GM21825 (cell line): ENCODE data around the gene CASP9.
"Not testable (repeated sequence)": the region's sequence is repeated elsewhere in the genome, so short reads cannot be mapped to it uniquely, and the experiment has no call there.

ENCODE experiments used
- ATAC-seq: cut with Tn5 transposase; IDR thresholded peaks from one replicate; pipeline ENCODE4 v1.9.1; 2021; ENCODE audit warnings: mild to moderate bottlenecking, moderate library complexity; ENCODE audit not compliant: unreplicated experiment

Gene CASP9

DNA sequence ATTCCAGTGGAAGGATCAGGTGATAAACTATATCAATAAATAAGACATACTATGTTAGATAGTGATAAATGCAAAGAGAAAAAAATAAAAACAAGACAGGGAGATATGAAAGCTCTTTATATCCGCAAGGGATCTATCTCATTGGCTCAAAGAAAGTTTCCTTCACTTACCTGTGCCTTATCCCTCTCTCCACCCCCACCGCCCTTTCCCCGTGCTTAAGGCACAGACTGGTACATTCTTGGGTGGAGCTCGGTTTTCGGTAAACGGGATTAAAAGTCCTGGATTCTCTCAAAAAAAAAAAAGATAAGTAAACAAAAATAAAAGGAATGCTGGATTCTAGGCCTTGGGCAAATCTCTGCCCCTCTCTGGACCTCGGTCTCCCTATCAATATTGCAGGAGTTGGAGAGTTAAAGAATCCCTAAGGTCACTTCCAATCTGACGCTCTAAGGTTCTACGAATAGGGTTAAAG is 2.0 kb upstream of the CASP9 start:
- no peak for ATAC-seq

DNA sequence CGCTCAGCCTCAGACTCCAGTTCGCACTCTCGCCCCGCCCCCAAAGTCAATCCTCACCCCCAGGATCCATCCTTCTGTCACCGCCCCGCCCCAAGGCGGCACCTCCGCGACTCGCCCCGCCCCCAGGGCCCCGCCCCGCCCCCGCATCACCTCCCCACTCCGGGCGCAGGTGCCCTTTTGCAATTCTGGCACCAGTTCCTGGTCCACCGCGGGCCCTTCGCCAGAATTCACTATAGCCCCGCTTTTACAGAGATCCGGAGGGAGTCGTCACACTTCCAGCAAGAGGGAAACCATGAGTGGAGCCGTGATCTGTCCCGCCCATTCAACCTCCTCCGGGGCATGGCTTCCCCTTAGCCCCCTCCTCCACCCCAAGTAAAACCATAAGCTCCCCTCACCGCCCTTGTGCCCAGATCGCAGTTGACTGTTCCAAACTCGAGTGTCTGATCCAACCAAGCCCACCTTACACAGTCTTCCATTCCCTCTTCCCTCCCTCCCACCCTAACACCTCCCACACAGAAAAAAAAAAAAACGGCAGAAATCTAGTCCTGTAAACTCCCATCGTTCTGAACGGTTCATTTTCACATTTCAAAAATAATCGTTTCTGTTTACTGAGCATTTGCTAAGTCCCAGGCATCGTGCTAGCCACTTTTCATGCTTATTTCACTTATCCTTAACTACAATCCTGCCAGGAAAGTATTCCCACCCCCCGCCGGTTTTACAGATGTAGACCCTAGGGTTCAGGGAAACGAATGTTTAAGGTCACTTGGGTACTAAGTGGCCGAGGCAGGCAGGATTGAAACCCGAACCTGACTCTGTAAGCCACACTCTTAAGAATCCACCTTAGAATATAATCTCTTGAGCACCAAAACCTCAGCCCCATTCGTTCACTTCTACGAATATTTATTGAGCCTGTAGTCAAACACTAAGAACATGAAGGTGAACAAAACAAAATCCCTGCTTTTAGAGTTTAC is 1.3 kb upstream of the CASP9 start:
- ATAC-seq: peak; percentile 1

- ATAC-seq: peak; percentile 45
These were observed 451 bp upstream of the CASP9 start for GRCh38 chr1:15524283-15525049.

DNA sequence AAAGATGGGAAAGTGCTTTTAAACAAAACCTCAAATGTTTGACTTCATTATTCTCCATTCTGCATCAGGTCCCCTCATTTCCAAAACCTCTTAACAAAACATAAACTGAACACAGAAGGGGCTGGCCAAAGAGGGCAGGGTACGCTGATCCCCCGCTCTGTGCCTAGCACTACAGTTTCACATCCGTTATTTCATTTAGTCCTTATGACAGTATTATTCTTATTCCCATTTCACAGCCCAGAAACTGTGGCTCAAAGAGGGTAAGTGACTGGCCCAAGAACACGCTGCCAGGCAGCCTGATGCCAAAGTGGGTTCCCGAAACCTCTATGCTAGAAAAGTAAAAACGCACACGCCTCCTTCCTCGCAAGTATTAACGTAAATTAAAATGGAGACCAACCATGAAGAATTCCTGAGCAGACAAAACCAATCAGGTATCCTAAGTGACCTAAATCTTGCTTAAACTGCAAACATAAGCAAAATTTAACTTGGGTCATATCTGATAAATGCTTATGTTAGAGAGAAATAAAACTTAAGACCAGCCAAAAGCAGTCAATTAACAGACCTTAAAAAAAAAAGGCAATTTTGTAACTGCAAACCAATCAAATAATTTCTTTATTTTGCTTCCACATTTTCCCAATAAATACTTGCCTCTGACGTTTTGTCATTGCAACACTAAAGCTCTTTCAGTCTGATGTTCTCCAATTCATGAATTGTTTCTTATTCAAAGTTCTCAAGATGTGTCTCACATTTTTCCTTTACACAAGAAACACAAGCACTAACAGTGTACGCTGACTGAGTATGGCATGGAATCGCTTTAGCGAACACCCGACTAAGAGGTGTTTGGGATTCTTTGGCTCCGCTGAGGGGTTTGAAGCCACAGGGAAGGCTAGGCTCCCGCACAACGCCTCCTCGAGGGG is 653 bp downstream of the CASP9 start:
- no peak for ATAC-seq

DNA sequence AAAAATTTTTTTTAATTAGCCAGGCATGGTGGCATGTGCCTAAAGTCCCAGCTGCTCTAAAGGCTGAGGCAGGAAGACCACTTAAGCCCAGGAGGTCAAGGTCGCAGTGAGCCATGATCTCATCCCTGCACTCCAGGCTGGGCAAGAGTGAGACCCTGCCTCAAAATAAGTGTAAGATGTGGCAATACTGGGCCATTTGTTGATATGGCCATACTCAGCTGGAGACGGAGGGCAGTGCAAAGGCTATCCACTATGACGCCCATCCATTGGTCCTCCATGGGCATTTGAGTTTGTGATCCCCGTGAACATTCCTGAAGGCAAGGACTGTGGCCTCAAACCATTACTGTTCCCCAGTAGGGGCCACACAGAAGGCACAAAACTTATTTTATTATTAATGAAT is 1.5 kb downstream of the CASP9 start:
- ATAC-seq: no peak

- not testable (repeated sequence) for ATAC-seq
These were observed 2.7 kb downstream of the CASP9 start for GRCh38 chr1:15521206-15521906.

- no peak for ATAC-seq
These were observed 4.4 kb downstream of the CASP9 start for GRCh38 chr1:15519625-15520024.

DNA sequence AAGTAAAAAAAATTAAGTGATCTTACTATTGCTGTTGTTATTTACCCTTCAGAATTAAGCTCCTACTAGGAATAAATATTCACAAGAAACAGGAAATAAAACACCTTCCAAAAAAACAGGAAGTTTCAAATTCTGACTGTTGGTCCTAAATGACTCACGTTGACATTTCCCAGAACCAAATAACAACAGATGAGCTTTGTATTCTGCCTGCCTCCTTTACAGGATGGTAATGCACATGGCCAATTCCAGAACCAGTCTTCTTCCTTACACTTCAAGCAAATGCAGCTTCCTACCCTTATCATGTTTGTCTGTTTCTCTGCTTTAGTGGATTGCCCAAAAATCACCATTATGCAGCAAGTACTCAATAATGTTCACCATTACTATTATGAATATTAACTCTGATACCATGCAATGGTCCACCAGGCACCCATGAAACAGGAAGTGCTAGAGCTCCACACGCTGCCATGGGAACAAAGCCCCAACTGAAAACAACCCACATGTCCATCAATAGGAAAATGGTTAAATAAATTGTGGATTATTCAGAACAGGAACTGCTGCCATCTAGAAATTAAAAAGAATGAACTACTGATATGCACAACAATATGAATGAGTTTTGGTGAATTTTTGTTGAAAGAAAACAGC is 8.9 kb downstream of the CASP9 start:
- no peak for ATAC-seq

DNA sequence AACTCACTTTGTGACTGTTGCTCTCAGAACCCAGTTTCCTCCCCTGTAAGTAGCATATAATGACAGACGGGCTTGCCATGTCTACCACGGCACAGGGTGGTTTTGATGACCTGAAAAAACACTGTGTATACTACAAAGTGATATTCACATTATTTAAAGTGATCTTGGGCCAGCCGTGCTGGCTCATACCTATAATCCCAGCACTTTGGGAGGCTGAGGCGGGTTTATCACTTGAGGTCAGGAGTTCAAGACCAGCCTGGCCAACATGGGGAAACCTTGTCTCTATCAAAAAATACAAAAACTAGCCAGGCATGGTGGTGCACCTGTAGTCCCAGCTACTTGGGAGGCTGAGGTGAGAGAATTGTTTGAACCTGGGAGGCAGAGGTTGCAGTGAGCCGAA is 9.5 kb downstream of the CASP9 start:
- not testable (repeated sequence) for ATAC-seq

- ATAC-seq: no peak
These were observed 10.1 kb downstream of the CASP9 start for GRCh38 chr1:15513919-15514318.

DNA sequence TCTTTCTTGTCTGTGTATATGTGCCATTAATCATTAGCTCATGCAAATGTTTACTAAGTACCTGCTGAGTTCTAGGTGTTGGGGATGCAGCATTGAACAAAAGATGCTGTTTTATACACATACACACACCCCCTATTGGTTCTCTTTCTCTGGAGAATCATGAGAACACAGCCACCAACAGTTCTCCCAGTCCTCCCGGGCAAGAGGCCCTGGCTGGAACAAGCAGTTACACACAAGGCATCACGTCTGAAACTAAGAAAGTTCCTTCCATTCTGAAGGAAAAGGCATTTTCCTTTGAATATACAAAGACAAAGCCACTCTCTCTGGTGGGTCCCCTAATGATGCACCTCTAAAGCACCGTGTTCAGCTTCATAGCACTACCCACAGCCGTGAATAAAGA is 10.8 kb downstream of the CASP9 start:
- no peak for ATAC-seq

DNA sequence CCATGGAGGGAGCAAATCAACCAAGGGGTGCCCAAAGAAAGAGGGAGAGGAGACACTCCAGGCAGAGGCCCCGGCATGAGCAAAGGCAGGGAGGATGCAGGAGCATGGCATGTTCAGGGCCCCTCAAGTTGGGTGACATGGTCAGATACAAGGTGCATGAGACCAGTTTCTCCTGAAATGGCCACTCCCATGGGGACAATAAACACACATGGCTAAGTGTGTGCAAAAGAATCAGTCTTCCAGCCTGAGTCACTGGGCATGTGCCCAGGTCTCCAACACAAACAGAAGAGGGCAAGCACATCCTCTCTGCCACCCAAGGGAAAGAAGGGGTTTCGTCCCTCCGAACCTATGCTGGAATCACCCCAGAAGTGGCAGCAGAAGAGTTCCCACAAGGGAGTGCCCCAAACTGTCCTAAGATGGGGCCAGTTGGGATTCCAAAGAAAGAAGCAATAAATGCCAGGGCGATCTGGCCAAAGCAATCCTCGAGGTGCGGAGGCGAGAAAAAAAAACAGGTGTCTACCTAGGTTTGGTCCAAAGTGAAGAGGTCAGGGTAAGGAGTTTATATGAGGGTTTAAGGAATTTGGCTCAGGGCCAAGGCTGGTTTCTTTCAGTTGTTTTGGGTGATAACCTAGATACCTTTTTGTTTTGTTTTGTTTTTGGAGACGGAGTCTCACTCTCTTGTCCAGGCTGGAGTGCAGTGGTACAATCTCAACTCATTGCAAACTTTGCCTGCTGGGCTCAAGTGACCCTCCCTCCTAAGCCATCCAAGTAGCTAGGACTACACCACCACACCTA is 13.2 kb downstream of the CASP9 start:
- ATAC-seq: no peak

GRCh38 chr1:15509586-15509985 is 14.4 kb downstream of the CASP9 start:
- no peak for ATAC-seq

DNA sequence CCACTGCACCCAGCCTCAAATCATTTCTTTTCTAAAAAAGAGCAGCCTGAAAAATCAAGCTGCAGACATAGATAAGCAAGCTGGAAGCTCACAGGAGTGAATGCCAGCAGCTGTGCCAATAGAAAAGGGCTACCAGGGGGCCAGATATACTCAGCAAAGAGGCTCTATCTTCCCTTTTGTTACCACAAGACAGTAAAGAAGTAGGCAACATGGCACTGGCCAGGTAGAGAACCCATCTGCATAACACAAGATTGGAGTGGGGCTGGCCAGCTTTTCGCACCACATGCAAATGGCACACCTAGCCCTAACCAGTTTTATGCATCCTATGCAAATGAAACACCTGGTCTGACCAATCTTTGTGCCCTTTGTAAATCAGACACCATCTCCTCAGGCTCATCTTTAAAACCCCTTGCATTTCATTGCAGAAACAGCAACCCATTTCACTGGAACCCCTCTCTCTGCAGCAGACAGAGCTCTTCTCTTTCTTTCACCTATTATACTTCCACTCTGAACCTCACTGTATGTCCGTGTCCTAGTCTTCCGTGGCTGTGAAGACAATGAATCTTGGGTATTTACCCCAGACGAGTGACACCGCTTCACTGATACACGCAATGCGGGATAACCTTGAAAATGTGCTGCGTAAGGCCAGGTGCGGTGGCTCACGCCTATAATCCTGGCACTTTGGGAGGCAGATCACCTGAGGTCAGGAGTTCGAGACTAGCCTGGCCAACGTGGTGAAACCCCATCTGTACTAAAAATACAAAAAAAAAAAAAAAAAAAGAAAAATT is 15.1 kb downstream of the CASP9 start:
- ATAC-seq: no peak

- no peak for ATAC-seq
These were observed 16.7 kb downstream of the CASP9 start for GRCh38 chr1:15507278-15507677.

DNA sequence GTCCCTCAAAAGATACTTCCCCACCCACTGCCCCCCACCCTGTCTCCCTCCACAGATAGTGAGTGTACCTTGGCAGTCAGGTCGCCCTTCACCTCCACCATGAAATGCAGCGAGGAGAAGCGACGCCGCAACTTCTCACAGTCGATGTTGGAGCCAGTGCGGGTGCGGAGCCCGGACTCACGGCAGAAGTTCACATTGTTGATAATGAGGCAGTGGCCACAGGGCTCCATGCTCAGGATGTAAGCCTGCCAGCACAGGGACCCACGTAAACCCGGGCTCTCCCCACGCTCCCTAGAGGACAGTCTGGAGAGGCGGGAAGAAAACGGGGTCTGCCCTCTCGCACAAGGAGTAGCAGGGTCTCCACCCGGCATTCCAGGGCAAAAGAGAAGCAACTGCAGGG is 17.2 kb downstream of the CASP9 start:
- no peak for ATAC-seq

GRCh38 chr1:15504436-15504835 is 19.6 kb downstream of the CASP9 start:
- no peak for ATAC-seq
